Measurements from ENCODE around the gene ZCWPW1.

The ZCWPW1 gene

GRCh38 chr7:100433276-100433591, 4.7 kb upstream of the ZCWPW1 start:
- no peaks in the 10 kb centered on the region for H3K9me3 ChIP-seq
- H3K4me3 ChIP-seq, result peak overlapping the region; percentile 4; the same call in 1 of the 2 replicates
- peak overlapping the region; percentile 100; the same call in 1 of the 2 replicates for H3K9ac ChIP-seq
- no peak for TF ChIP-seq Cebpa-rat (IDR thresholded peaks at IDR 0.05)
- peaks cover 62% of the 10 kb centered on the region for H3K4me1 ChIP-seq
- H3K4me2 ChIP-seq, result peak overlapping the region; percentile 95
- H3K27me3 ChIP-seq, result no peaks in the 10 kb centered on the region
- H3K27ac ChIP-seq, result peak overlapping the region; percentile 41; the same call in 1 of the 2 replicates
- peaks cover 45% of the 10 kb centered on the region for H3K36me3 ChIP-seq
- peaks cover 52% of the 10 kb centered on the region for H4K20me1 ChIP-seq

- Histone ChIP-seq H3K27ac (0 out of 2 replicates have a peak overlapping the region, but pooled peaks have one; percentile 100), H3K4me1 (peaks cover 66% of the 10 kb centered on the region), H4K20me1 (peaks cover 52% of the 10 kb centered on the region), H3K4me2 (peak overlapping the region; percentile 95), H3K4me3 (0 out of 2 replicates have a peak overlapping the region, but pooled peaks have one; percentile 4), H3K27me3 (no peaks in the 10 kb centered on the region), H3K9ac (peak overlapping the region; percentile 100), H3K36me3 (peaks cover 45% of the 10 kb centered on the region), H3K9me3 (no peaks in the 10 kb centered on the region)
- no peak for TF ChIP-seq Cebpa-rat (IDR thresholded peaks at IDR 0.05)
Measured at GRCh38 chr7:100432621-100433275, 4.2 kb upstream of the ZCWPW1 start.

GRCh38 chr7:100432053-100432452, 3.5 kb upstream of the ZCWPW1 start:
- Histone ChIP-seq H4K20me1 (peaks cover 52% of the 10 kb centered on the region), H3K4me1 (peaks cover 63% of the 10 kb centered on the region), H3K9ac (peak overlapping the region; percentile 100), H3K4me3 (peak overlapping the region; percentile 94), H3K27ac (peak overlapping the region; percentile 100), H3K36me3 (peaks cover 45% of the 10 kb centered on the region), H3K27me3 (no peaks in the 10 kb centered on the region), H3K9me3 (no peaks in the 10 kb centered on the region; the same call in 1 of the 2 replicates), H3K4me2 (peak overlapping the region; percentile 95)
- TF ChIP-seq Cebpa-rat (IDR thresholded peaks at IDR 0.05), result no peak

- Histone ChIP-seq H3K9ac (peak overlapping the region; percentile 100), H3K36me3 (peaks cover 45% of the 10 kb centered on the region), H3K4me3 (peak overlapping the region; percentile 94)
Measured at GRCh38 chr7:100431286-100431735, 2.8 kb upstream of the ZCWPW1 start.

GRCh38 chr7:100430493-100431285, 2.2 kb upstream of the ZCWPW1 start:
- Histone ChIP-seq H3K4me2 (peak overlapping the region; percentile 95), H3K4me3 (peak overlapping the region; percentile 94), H3K36me3 (peaks cover 45% of the 10 kb centered on the region), H3K27ac (peak overlapping the region; percentile 100), H3K9me3 (no peaks in the 10 kb centered on the region; the same call in 1 of the 2 replicates), H3K4me1 (peaks cover 58% of the 10 kb centered on the region), H3K27me3 (no peaks in the 10 kb centered on the region), H3K9ac (peak overlapping the region; percentile 100), H4K20me1 (peaks cover 52% of the 10 kb centered on the region)
- TF ChIP-seq Cebpa-rat (IDR thresholded peaks at IDR 0.05), result no peak

More at GRCh38 chr7:100431286-100431735, 2.8 kb upstream of the ZCWPW1 start:
- H3K27ac ChIP-seq, result peak overlapping the region; percentile 100
- no peaks in the 10 kb centered on the region for H3K27me3 ChIP-seq
- peaks cover 52% of the 10 kb centered on the region for H4K20me1 ChIP-seq
- peak overlapping the region; percentile 95 for H3K4me2 ChIP-seq
- no peak for TF ChIP-seq Cebpa-rat (IDR thresholded peaks at IDR 0.05)
- H3K4me1 ChIP-seq, result peaks cover 58% of the 10 kb centered on the region
- H3K9me3 ChIP-seq, result no peaks in the 10 kb centered on the region; the same call in 1 of the 2 replicates

- no peaks in the 10 kb centered on the region; the same call in 1 of the 2 replicates for H3K9me3 ChIP-seq
- peak within 1 kb of the TSS; percentile 95 for H3K4me2 ChIP-seq
- H4K20me1 ChIP-seq, result peaks cover 44% of the 10 kb centered on the region
- peaks cover 38% of the 10 kb centered on the region for H3K36me3 ChIP-seq
- H3K27me3 ChIP-seq, result no peaks in the 10 kb centered on the region
- peak within 1 kb of the TSS; percentile 100 for H3K9ac ChIP-seq
- H3K4me1 ChIP-seq, result peaks cover 52% of the 10 kb centered on the region
- H3K27ac ChIP-seq, result peak within 1 kb of the TSS; percentile 100
- TF ChIP-seq Cebpa-rat (IDR thresholded peaks at IDR 0.05), result no peak
- H3K4me3 ChIP-seq, result peak within 1 kb of the TSS; percentile 94
Measured at GRCh38 chr7:100429637-100430492, 1.4 kb upstream of the ZCWPW1 start, which contains the start of gene MEPCE. Gene MEPCE (plus strand): TSS chr7:100429831. CDS start chr7:100430019, 188 bp downstream.

GRCh38 chr7:100428967-100429636, 599 bp upstream of the ZCWPW1 start:
- Histone ChIP-seq H3K9ac (peak overlapping the region; percentile 100), H3K27ac (peak overlapping the region; percentile 100), H4K20me1 (peaks cover 37% of the 10 kb centered on the region), H3K4me3 (peak overlapping the region; percentile 94), H3K4me2 (peak overlapping the region; percentile 95), H3K36me3 (peaks cover 31% of the 10 kb centered on the region), H3K4me1 (peaks cover 44% of the 10 kb centered on the region), H3K9me3 (no peaks in the 10 kb centered on the region; the same call in 1 of the 2 replicates), H3K27me3 (no peaks in the 10 kb centered on the region)
- TF ChIP-seq Cebpa-rat (IDR thresholded peaks at IDR 0.05), result no peak

- Histone ChIP-seq H3K4me3 (peak overlapping the region; percentile 94), H3K27ac (peak overlapping the region; percentile 100), H3K27me3 (no peaks in the 10 kb centered on the region), H3K9ac (no peak overlapping the region; the same call in 1 of the 2 replicates), H3K36me3 (peaks cover 17% of the 10 kb centered on the region), H4K20me1 (peaks cover 24% of the 10 kb centered on the region), H3K9me3 (no peaks in the 10 kb centered on the region; the same call in 1 of the 2 replicates), H3K4me1 (peaks cover 31% of the 10 kb centered on the region), H3K4me2 (peak overlapping the region; percentile 95)
- no peak for TF ChIP-seq Cebpa-rat (IDR thresholded peaks at IDR 0.05)
Measured at GRCh38 chr7:100427762-100428198, 723 bp downstream of the ZCWPW1 start.

Measured in BLaER1 (cell line).